IPS-18a (cell line): Measurements from ENCODE around the gene ZCCHC13.
"Not testable (repeated sequence)": the region's sequence is repeated elsewhere in the genome, so short reads cannot be mapped to it uniquely, and the experiment has no call there.

Source experiments
- H3K27ac ChIP-seq: one replicate; pipeline ENCODE4 v1.5.1; 2013; ENCODE audit warnings: low read length
- H3K27me3 ChIP-seq: one replicate; pipeline ENCODE4 v1.6.1; 2013; ENCODE audit warnings: mild to moderate bottlenecking, low read length; ENCODE audit not compliant: control insufficient read depth, insufficient read depth
- H3K36me3 ChIP-seq: one replicate; pipeline ENCODE4 v1.6.1; 2013; ENCODE audit warnings: low read depth, low read length; ENCODE audit not compliant: control insufficient read depth
- H3K4me1 ChIP-seq: one replicate; pipeline ENCODE4 v1.6.1; 2013; ENCODE audit warnings: low read depth, low read length; ENCODE audit not compliant: control insufficient read depth
- H3K4me3 ChIP-seq: one replicate; pipeline ENCODE4 v1.5.1; 2013; ENCODE audit warnings: low read length
- H3K9ac ChIP-seq: one replicate; pipeline ENCODE4 v1.6.1; 2013; ENCODE audit warnings: mild to moderate bottlenecking, low read length, moderate library complexity
- H3K9me3 ChIP-seq: one replicate; pipeline ENCODE4 v1.6.1; 2013; ENCODE audit warnings: low read depth, low read length; ENCODE audit not compliant: control insufficient read depth

The ZCCHC13 gene

DNA sequence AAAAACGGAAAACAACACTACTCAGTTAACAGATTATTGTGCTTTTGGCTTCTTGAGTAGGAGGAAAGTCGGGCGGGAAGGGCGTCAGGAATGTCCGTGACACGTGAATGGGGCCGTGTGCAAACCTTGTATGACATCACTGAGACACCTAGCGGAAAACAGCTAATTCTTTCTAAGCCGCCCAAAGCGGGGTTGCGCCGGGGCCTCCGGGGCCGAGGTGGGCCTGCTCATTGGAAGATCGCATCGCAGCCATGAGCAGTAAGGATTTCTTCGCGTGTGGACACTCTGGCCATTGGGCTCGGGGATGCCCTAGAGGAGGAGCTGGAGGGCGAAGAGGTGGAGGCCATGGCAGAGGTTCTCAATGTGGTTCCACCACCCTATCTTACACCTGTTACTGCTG is at the start of gene ZCCHC13:
ZCCHC13 (plus strand) TSS at position 165 of the 400 bp plus-strand sequence; CDS start at position 252, 87 bp downstream.
- Histone ChIP-seq H3K9ac (no peak within 1 kb of the TSS), H3K9me3 (no peaks in the 10 kb centered on the region)

GRCh38 chrX:74258111-74258510 is 45.9 kb upstream of the ZCCHC13 start:
- H3K4me1 ChIP-seq = peaks cover 49% of the 10 kb centered on the region
- not testable (repeated sequence) for H3K4me3 ChIP-seq, H3K27me3 ChIP-seq, H3K9ac ChIP-seq, H3K27ac ChIP-seq
- peaks cover 23% of the 10 kb centered on the region for H3K36me3 ChIP-seq
- peaks cover 10% of the 10 kb centered on the region for H3K9me3 ChIP-seq

More for the DNA sequence above, at the start of gene ZCCHC13:
- no peak within 1 kb of the TSS for H3K4me3 ChIP-seq
- H3K4me1 ChIP-seq = peaks cover 7% of the 10 kb centered on the region
- H3K27ac ChIP-seq = no peak within 1 kb of the TSS
- H3K27me3 ChIP-seq = no peaks in the 10 kb centered on the region
- H3K36me3 ChIP-seq = no peaks in the 10 kb centered on the region

DNA sequence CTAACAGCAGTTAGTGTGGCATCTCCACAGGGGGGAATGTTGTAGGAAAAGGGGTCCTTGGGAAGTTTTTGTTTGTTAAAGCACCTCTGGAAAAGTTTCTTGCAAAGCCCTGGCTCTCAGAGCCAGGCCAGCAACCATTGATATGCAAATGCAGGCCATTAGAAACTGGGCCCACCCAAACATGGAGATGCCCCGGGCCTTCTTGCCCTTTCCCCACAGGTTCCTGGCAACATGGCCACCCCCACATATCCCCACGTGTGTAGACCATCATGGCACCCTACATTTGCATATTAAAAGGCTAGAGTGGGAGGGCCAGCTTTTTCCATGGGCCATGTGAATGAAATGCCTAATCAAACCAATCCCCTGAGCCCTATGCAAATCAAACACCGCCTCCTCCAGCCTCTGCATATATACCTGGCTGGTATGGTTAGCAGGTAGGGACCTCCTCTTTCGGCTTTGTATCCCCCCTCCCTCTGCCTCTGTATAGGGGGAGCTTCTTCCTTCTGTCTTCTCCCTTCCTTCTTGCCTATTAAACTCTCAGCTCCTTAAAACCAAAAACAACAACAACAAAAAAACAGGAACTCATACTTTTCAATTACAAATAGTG is 44.0 kb upstream of the ZCCHC13 start:
- H3K9me3 ChIP-seq = peaks cover 10% of the 10 kb centered on the region
- H3K9ac ChIP-seq = peak overlapping the region; percentile 31
- H3K27ac ChIP-seq = peak overlapping the region; percentile 51
- H3K36me3 ChIP-seq = peaks cover 23% of the 10 kb centered on the region
- peak overlapping the region; percentile 21 for H3K4me3 ChIP-seq
- no peaks in the 10 kb centered on the region for H3K27me3 ChIP-seq
- peaks cover 50% of the 10 kb centered on the region for H3K4me1 ChIP-seq

- peaks cover 10% of the 10 kb centered on the region for H3K9me3 ChIP-seq
- no peaks in the 10 kb centered on the region for H3K27me3 ChIP-seq
- H3K9ac ChIP-seq = no peak overlapping the region
- peaks cover 14% of the 10 kb centered on the region for H3K36me3 ChIP-seq
- no peak overlapping the region for H3K4me3 ChIP-seq
- peak overlapping the region; percentile 52 for H3K27ac ChIP-seq
- H3K4me1 ChIP-seq = peaks cover 37% of the 10 kb centered on the region
Measured at GRCh38 chrX:74262452-74263209, 41.3 kb upstream of the ZCCHC13 start.

DNA sequence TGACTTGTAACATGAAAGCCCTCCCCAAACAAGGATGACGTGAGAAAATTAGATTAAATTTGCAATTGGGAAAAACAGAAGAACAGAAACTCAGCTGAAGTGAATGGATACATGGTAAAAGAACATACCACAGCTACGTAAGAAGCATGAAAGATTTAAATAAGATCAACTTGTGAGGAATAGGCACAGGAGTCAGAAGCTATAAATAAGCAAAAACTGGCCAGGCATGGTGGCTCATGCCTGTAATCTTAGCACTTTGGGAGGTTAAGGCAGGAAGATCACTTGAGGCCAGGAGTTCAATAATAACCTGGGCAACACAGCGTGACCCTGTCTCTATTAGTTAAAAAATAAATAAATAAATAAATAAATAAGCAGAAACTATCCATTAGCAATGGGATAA is 33.6 kb upstream of the ZCCHC13 start:
- no peak overlapping the region for H3K27ac ChIP-seq
- no peaks in the 10 kb centered on the region for H3K27me3 ChIP-seq
- H3K9ac ChIP-seq = no peak overlapping the region
- peaks cover 28% of the 10 kb centered on the region for H3K36me3 ChIP-seq
- no peaks in the 10 kb centered on the region for H3K9me3 ChIP-seq
- no peak overlapping the region for H3K4me3 ChIP-seq
- peaks cover 9% of the 10 kb centered on the region for H3K4me1 ChIP-seq

- Histone ChIP-seq H3K27me3 (no peaks in the 10 kb centered on the region), H3K4me3 (no peak overlapping the region), H3K36me3 (peaks cover 41% of the 10 kb centered on the region), H3K9ac (no peak overlapping the region), H3K27ac (no peak overlapping the region), H3K9me3 (no peaks in the 10 kb centered on the region), H3K4me1 (peaks cover 9% of the 10 kb centered on the region)
Measured at GRCh38 chrX:74272230-74272629, 31.8 kb upstream of the ZCCHC13 start.

DNA sequence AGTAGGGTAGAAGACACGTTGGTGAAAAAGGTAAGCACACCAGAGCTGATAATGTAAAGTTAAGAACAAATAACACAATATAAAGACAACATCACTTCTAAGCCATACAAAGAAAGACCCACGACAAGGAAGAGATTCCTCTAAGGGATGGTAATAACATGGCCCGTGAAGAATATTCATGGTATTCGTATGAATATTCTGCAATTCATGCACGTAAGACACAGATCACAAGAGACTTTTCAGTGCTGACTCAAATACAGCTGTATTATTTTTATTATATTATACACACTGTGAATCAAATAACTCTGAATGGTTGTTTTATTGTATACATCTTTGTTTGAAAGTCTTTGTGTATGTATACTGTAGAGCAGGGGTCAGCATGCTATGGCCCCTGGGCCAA is 29.5 kb upstream of the ZCCHC13 start:
- H3K36me3 ChIP-seq = peaks cover 60% of the 10 kb centered on the region

DNA sequence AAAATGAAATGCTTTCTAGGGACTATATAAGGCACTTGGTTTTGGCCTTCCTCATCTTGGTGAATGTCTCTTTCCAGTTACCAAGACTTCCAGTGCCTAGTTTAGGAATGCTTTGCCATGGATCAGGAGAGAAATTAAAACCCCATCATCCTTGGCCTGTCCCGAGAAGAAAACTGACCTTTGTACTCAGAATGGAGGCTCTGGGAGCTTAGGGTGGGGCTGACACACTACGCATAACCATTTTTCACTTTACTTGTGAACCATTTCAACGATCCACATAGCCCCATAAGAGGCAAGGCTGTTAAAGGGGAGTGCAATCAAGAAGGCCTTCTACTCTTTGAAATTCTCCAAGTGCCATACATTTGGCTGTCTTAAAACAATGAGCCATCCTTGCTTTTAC is 26.7 kb upstream of the ZCCHC13 start:
- Histone ChIP-seq H3K4me3 (no peak overlapping the region), H3K27ac (no peak overlapping the region), H3K4me1 (peaks cover 17% of the 10 kb centered on the region), H3K9ac (no peak overlapping the region), H3K9me3 (no peaks in the 10 kb centered on the region), H3K36me3 (peaks cover 76% of the 10 kb centered on the region), H3K27me3 (no peaks in the 10 kb centered on the region)

More for the DNA sequence above, 29.5 kb upstream of the ZCCHC13 start:
- H3K27ac ChIP-seq = no peak overlapping the region
- no peak overlapping the region for H3K4me3 ChIP-seq
- no peaks in the 10 kb centered on the region for H3K9me3 ChIP-seq
- no peaks in the 10 kb centered on the region for H3K27me3 ChIP-seq
- H3K4me1 ChIP-seq = peaks cover 9% of the 10 kb centered on the region
- no peak overlapping the region for H3K9ac ChIP-seq

DNA sequence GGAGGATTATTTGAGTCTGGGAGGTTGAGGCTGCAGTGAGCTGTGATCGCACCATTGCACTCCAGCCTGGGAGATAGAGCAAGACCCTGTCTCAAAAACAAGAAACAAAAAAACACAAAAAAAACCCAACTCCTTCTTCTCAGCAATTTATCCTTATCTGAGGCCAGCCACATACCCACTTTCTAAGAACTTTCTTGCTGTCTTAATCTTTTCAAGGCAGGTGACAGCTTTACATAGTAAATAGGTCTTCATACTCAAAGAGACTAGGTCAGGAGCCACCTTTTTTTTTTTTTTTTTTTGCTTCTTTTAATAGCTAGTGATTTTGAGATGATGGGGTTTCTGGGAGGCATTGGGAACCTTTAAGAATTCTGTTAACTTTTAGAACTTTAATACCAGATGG is 26.1 kb upstream of the ZCCHC13 start:
- H3K4me3 ChIP-seq = no peak overlapping the region
- H3K27ac ChIP-seq = no peak overlapping the region
- H3K9me3 ChIP-seq = no peaks in the 10 kb centered on the region
- peaks cover 75% of the 10 kb centered on the region for H3K36me3 ChIP-seq
- no peak overlapping the region for H3K9ac ChIP-seq
- H3K27me3 ChIP-seq = no peaks in the 10 kb centered on the region
- H3K4me1 ChIP-seq = peaks cover 18% of the 10 kb centered on the region

GRCh38 chrX:74280759-74281158 is 23.2 kb upstream of the ZCCHC13 start:
- H3K9me3 ChIP-seq = no peaks in the 10 kb centered on the region
- no peak overlapping the region for H3K27ac ChIP-seq
- H3K36me3 ChIP-seq = peaks cover 62% of the 10 kb centered on the region
- H3K4me1 ChIP-seq = peaks cover 44% of the 10 kb centered on the region
- no peak overlapping the region for H3K4me3 ChIP-seq
- no peak overlapping the region for H3K9ac ChIP-seq
- no peaks in the 10 kb centered on the region for H3K27me3 ChIP-seq

DNA sequence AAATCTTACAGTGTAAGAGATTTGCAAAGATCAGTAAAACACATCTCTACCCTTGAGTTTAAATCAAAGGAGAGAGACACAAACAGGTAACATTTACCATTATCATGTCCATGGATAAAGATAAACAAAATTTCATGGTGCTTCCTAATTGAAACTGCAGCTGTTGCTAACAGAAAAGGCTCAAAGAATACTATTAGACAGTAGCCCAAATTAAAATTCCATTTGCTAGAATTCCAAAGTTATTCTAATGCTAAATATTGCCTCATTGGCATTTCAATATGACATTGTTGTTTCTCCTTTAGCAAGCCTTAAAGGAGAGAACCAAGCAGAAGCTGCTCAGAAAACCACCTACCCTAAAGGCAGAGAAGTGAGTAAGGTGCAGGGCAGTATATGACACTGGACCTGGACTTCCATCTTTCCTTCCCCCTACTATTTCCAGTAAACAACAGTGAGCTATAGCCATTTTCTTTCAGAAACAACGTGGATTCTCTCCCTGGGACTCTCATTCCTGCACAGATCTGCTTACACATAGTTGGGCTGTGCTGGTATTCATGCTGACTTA is 19.5 kb upstream of the ZCCHC13 start:
- peak overlapping the region; percentile 19 for H3K4me3 ChIP-seq
- peak overlapping the region; percentile 56 for H3K27ac ChIP-seq
- no peaks in the 10 kb centered on the region for H3K27me3 ChIP-seq
- H3K9ac ChIP-seq = no peak overlapping the region
- peaks cover 49% of the 10 kb centered on the region for H3K36me3 ChIP-seq
- H3K9me3 ChIP-seq = no peaks in the 10 kb centered on the region
- peaks cover 65% of the 10 kb centered on the region for H3K4me1 ChIP-seq
